CD8-positive, alpha-beta memory T cell (primary cell): ENCODE data around the gene SLC9A9. TPM values are rescaled to one million over a fixed set of nuclear protein-coding genes. Genes with fewer than 3 reads are reported as not detected.
A peak's percentile ranks its signal among the peaks of the same experiment; 100 is the strongest.

Experiments used
- CTCF ChIA-PET: fragments of 350-600 bp; sonication (Branson Sonifier 250); formaldehyde crosslinking; loops from one replicate; lab custom pipeline; 2021; ENCODE audit warnings: antibody characterized with exemption; lab: Charles Lee
- POLR2A ChIA-PET: fragments of 350-600 bp; sonication (Branson Sonifier 250); formaldehyde crosslinking; loops from one replicate; lab custom pipeline; 2021; ENCODE audit warnings: antibody characterized with exemption; lab: Charles Lee
- DNase-seq, 5 donors: peaks; one replicate each; pipeline versions ENCODE4 v3.0.0 to v3.0.0-alpha.2; 2020 to 2022; ENCODE audit warnings: mixed read lengths in 1 of 5
- H3K27ac ChIP-seq: one replicate; pipeline ENCODE4 v1.7.0; 2013; ENCODE audit warnings: low read depth, mild to moderate bottlenecking, low read length, moderate library complexity
- H3K27me3 ChIP-seq: 2 replicates; pipeline ENCODE4 v1.7.0; 2013; ENCODE audit warnings: low read length, mild to moderate bottlenecking; ENCODE audit not compliant: insufficient read depth, poor library complexity, severe bottlenecking
- H3K36me3 ChIP-seq: 2 replicates; pipeline ENCODE4 v1.7.0; 2013; ENCODE audit warnings: mild to moderate bottlenecking, low read length, moderate library complexity; ENCODE audit not compliant: insufficient read depth
- H3K4me1 ChIP-seq: 2 replicates; pipeline ENCODE4 v1.7.0; 2013; ENCODE audit warnings: mild to moderate bottlenecking, low read length, moderate library complexity; ENCODE audit not compliant: insufficient read depth
- H3K4me3 ChIP-seq: 2 replicates; pipeline ENCODE4 v1.7.0; 2013; ENCODE audit warnings: mild to moderate bottlenecking, low read length
- H3K9me3 ChIP-seq: 2 replicates; pipeline ENCODE4 v1.7.0; 2013; ENCODE audit warnings: mild to moderate bottlenecking, low read length
- H3K27ac Mint-ChIP-seq, 8 donors: one replicate each; pipeline ENCODE4 v1.8.0; 2020 to 2021; ENCODE audit warnings: mixed read lengths in 8 of 8, mild to moderate bottlenecking in 6 of 8, inconsistent platforms in 3 of 8, moderate library complexity in 3 of 8
- H3K27me3 Mint-ChIP-seq, 2 donors: one replicate each; pipeline ENCODE4 v1.8.0; 2020 to 2021; ENCODE audit warnings: mixed read lengths in 2 of 2, mild to moderate bottlenecking in 1 of 2, moderate library complexity in 1 of 2
- H3K36me3 Mint-ChIP-seq, 3 donors: one replicate each; pipeline ENCODE4 v1.8.0; 2020 to 2021; ENCODE audit warnings: mixed read lengths in 3 of 3, inconsistent platforms in 1 of 3, mild to moderate bottlenecking in 1 of 3
- H3K4me1 Mint-ChIP-seq, 3 donors: one replicate each; pipeline ENCODE4 v1.8.0; 2020 to 2021; ENCODE audit warnings: mixed read lengths in 3 of 3, inconsistent platforms in 1 of 3, mild to moderate bottlenecking in 1 of 3
- H3K4me3 Mint-ChIP-seq, 7 donors: one replicate each; pipeline ENCODE4 v1.8.0; 2020 to 2021; ENCODE audit warnings: mixed read lengths in 7 of 7, mild to moderate bottlenecking in 6 of 7, moderate library complexity in 4 of 7, inconsistent platforms in 2 of 7
- H3K9me3 Mint-ChIP-seq, 5 donors: one replicate each; pipeline ENCODE4 v1.8.0; 2020 to 2022; ENCODE audit warnings: mixed read lengths in 5 of 5, mild to moderate bottlenecking in 3 of 5, moderate library complexity in 2 of 5, inconsistent platforms in 1 of 5
- polyA plus RNA-seq: library from polyadenylated mRNA; unstranded; fragments of 300-500 nt; fragmentation: Illumina TruSeq; gene quantifications from one replicate; pipeline ENCODE4 v1.2.3, GENCODE V29; 2021
- total RNA-seq, 2 experiments: library from RNA; stranded (reverse); gene quantifications; one replicate each; pipeline ENCODE4 v1.2.3, GENCODE V29; 2021

SLC9A9 gene
- total and polyA plus RNA-seq, 3 experiments from 2014 or later = 1.2 to 18.0 (median 2.2) TPM

GRCh38 chr3:143827425-143827824 lies 20.8 kb downstream of the SLC9A9 start:
- peaks cover 0 to 2% of the 10 kb centered on the region in 2 donors for H3K27me3 Mint-ChIP-seq
- ChIA-PET CTCF (no interaction called here), POLR2A (no interaction called here)
- H3K27ac Mint-ChIP-seq = no peak overlapping the region
- peaks cover 41 to 71% (median 49%) of the 10 kb centered on the region in 3 donors for H3K4me1 Mint-ChIP-seq
- Histone ChIP-seq H3K9me3 (no peaks in the 10 kb centered on the region), H3K4me3 (no peak overlapping the region), H3K27me3 (no peaks in the 10 kb centered on the region), H3K4me1 (peaks cover 16% of the 10 kb centered on the region), H3K36me3 (no peaks in the 10 kb centered on the region), H3K27ac (no peak overlapping the region)
- peaks cover 4 to 17% (median 5%) of the 10 kb centered on the region in 3 donors for H3K36me3 Mint-ChIP-seq
- no peaks in the 10 kb centered on the region for H3K9me3 Mint-ChIP-seq
- H3K4me3 Mint-ChIP-seq = no peak overlapping the region
- no peak for DNase-seq

- Histone ChIP-seq H3K4me1 (peaks cover 16% of the 10 kb centered on the region), H3K4me3 (no peak overlapping the region), H3K27ac (no peak overlapping the region), H3K27me3 (no peaks in the 10 kb centered on the region), H3K36me3 (no peaks in the 10 kb centered on the region), H3K9me3 (no peaks in the 10 kb centered on the region)
- H3K4me1 Mint-ChIP-seq = peaks cover 35 to 71% (median 46%) of the 10 kb centered on the region in 3 donors
- no peak for DNase-seq
- ChIA-PET POLR2A (no interaction called here), CTCF (no interaction called here)
- H3K27me3 Mint-ChIP-seq = peaks cover 0 to 2% of the 10 kb centered on the region in 2 donors
- H3K9me3 Mint-ChIP-seq = no peaks in the 10 kb centered on the region
- H3K27ac Mint-ChIP-seq = peak overlapping the region in 7 of 8 donors; percentile 14 to 81 (median 42)
- peaks cover 4 to 17% (median 5%) of the 10 kb centered on the region in 3 donors for H3K36me3 Mint-ChIP-seq
- H3K4me3 Mint-ChIP-seq = peak overlapping the region in 3 of 7 donors; percentile 30 to 50 (median 42)
Observed at GRCh38 chr3:143826296-143826695, 22.0 kb downstream of the SLC9A9 start.

- Mint-ChIP-seq H3K4me3 (peak overlapping the region in 6 of 7 donors; percentile 0 to 55 (median 38)), H3K4me1 (peaks cover 28 to 71% (median 42%) of the 10 kb centered on the region in 3 donors), H3K36me3 (peaks cover 4 to 17% (median 5%) of the 10 kb centered on the region in 3 donors), H3K27ac (peak overlapping the region in 7 of 8 donors; percentile 2 to 83 (median 70)), H3K9me3 (no peaks in the 10 kb centered on the region), H3K27me3 (peaks cover 0 to 2% of the 10 kb centered on the region in 2 donors)
- no peaks in the 10 kb centered on the region for H3K9me3 ChIP-seq
- ChIA-PET POLR2A (interaction anchor here (0.7 to 0.8 kb wide), 3 partner anchors 27 to 147 kb away, joined by 3 read pairs; no protein-coding TSS in a partner anchor), CTCF (interaction anchor here (0.7 to 1.2 kb wide), 3 partner anchors 10 to 50 kb away, joined by 3 read pairs; no protein-coding TSS in a partner anchor)
- H3K27ac ChIP-seq = no peak overlapping the region
- H3K4me1 ChIP-seq = peaks cover 16% of the 10 kb centered on the region
- peak in 2 of 5 donors; percentile 10 to 38 for DNase-seq
- no peaks in the 10 kb centered on the region for H3K27me3 ChIP-seq
- H3K4me3 ChIP-seq = no peak overlapping the region
- H3K36me3 ChIP-seq = no peaks in the 10 kb centered on the region
Observed at GRCh38 chr3:143825513-143825912, 22.8 kb downstream of the SLC9A9 start.

GRCh38 chr3:143824735-143825385 lies 23.4 kb downstream of the SLC9A9 start:
- H3K4me1 ChIP-seq = peaks cover 16% of the 10 kb centered on the region
- peaks cover 28 to 70% (median 42%) of the 10 kb centered on the region in 3 donors for H3K4me1 Mint-ChIP-seq
- no peaks in the 10 kb centered on the region for H3K36me3 ChIP-seq
- CTCF ChIA-PET = interaction anchor here (0.7 to 1.2 kb wide), 4 partner anchors 9 to 50 kb away, joined by 3 read pairs; no protein-coding TSS in a partner anchor
- H3K27ac Mint-ChIP-seq = peak overlapping the region in 3 of 8 donors; percentile 33 to 83 (median 34)
- POLR2A ChIA-PET = interaction anchor here (0.7 to 0.8 kb wide), 3 partner anchors 26 to 148 kb away, joined by 3 read pairs; no protein-coding TSS in a partner anchor
- no peak overlapping the region for H3K27ac ChIP-seq
- H3K36me3 Mint-ChIP-seq = peaks cover 3 to 12% (median 4%) of the 10 kb centered on the region in 3 donors
- H3K4me3 ChIP-seq = no peak overlapping the region
- H3K27me3 ChIP-seq = no peaks in the 10 kb centered on the region
- peaks cover 0 to 2% of the 10 kb centered on the region in 2 donors for H3K27me3 Mint-ChIP-seq
- H3K9me3 ChIP-seq = no peaks in the 10 kb centered on the region
- no peak for DNase-seq
- H3K4me3 Mint-ChIP-seq = peak overlapping the region in 5 of 7 donors; percentile 18 to 61 (median 28)
- H3K9me3 Mint-ChIP-seq = no peaks in the 10 kb centered on the region

GRCh38 chr3:143822798-143823197 lies 25.5 kb downstream of the SLC9A9 start:
- Mint-ChIP-seq H3K27me3 (peaks cover 0 to 1% of the 10 kb centered on the region in 2 donors), H3K4me3 (no peak overlapping the region), H3K9me3 (no peaks in the 10 kb centered on the region), H3K4me1 (peaks cover 28 to 64% (median 42%) of the 10 kb centered on the region in 3 donors), H3K27ac (peak overlapping the region in 3 of 8 donors; percentile 58 to 80 (median 72)), H3K36me3 (peaks cover under 1 to 8% (median 7%) of the 10 kb centered on the region in 3 donors)
- CTCF ChIA-PET = no interaction called here
- POLR2A ChIA-PET = no interaction called here
- Histone ChIP-seq H3K27me3 (no peaks in the 10 kb centered on the region), H3K9me3 (no peaks in the 10 kb centered on the region), H3K4me1 (peaks cover 16% of the 10 kb centered on the region), H3K4me3 (no peak overlapping the region), H3K27ac (no peak overlapping the region), H3K36me3 (no peaks in the 10 kb centered on the region)
- no peak for DNase-seq

- no peaks in the 10 kb centered on the region for H3K36me3 ChIP-seq
- Mint-ChIP-seq H3K36me3 (peaks cover 2 to 8% (median 8%) of the 10 kb centered on the region in 3 donors), H3K27me3 (no peaks in the 10 kb centered on the region), H3K9me3 (no peaks in the 10 kb centered on the region), H3K27ac (peak overlapping the region in 2 of 8 donors; percentile 13 to 84), H3K4me1 (peaks cover 28 to 61% (median 42%) of the 10 kb centered on the region in 3 donors), H3K4me3 (peak overlapping the region in 1 of 7 donors; percentile 33)
- H3K4me3 ChIP-seq = no peak overlapping the region
- CTCF ChIA-PET = no interaction called here
- POLR2A ChIA-PET = no interaction called here
- peaks cover 16% of the 10 kb centered on the region for H3K4me1 ChIP-seq
- no peaks in the 10 kb centered on the region for H3K27me3 ChIP-seq
- no peak for DNase-seq
- no peaks in the 10 kb centered on the region for H3K9me3 ChIP-seq
- H3K27ac ChIP-seq = no peak overlapping the region
Observed at GRCh38 chr3:143822374-143822773, 25.9 kb downstream of the SLC9A9 start.

GRCh38 chr3:143821862-143822261 lies 26.4 kb downstream of the SLC9A9 start:
- H3K36me3 ChIP-seq = no peaks in the 10 kb centered on the region
- CTCF ChIA-PET = no interaction called here
- no peak for DNase-seq
- no peak overlapping the region for H3K27ac ChIP-seq
- H3K27me3 Mint-ChIP-seq = no peaks in the 10 kb centered on the region
- H3K27ac Mint-ChIP-seq = peak overlapping the region in 1 of 8 donors; percentile 84
- no peaks in the 10 kb centered on the region for H3K9me3 ChIP-seq
- H3K27me3 ChIP-seq = no peaks in the 10 kb centered on the region
- POLR2A ChIA-PET = no interaction called here
- H3K4me1 ChIP-seq = peaks cover 16% of the 10 kb centered on the region
- H3K4me1 Mint-ChIP-seq = peaks cover 27 to 60% (median 41%) of the 10 kb centered on the region in 3 donors
- H3K36me3 Mint-ChIP-seq = peaks cover 2 to 8% (median 8%) of the 10 kb centered on the region in 3 donors
- peaks cover 0 to under 1% (median 0%) of the 10 kb centered on the region in 5 donors for H3K9me3 Mint-ChIP-seq
- no peak overlapping the region for H3K4me3 ChIP-seq
- peak overlapping the region in 1 of 7 donors; percentile 33 for H3K4me3 Mint-ChIP-seq
